Adrenal gland (tissue), 12 donors: ENCODE results near the gene FHOD3. TPM values are rescaled to one million over a fixed set of nuclear protein-coding genes. Genes with fewer than 3 reads are reported as not detected.
A peak's percentile ranks its signal among the peaks of the same experiment; 100 is the strongest.

ENCODE experiments used
- DNase-seq, 7 donors: peaks; one replicate each; pipeline ENCODE4 v3.0.0-alpha.2; 2019 to 2020
- H3K27ac ChIP-seq, 5 donors: fragments of 200-600 bp; sonication (generic) in 4 of 5; 1 replicate in 3 of 5; 2 replicates in 2 of 5; pipeline versions ENCODE4 v1.5.1 to v1.8.0; 2016 to 2020; ENCODE audit warnings: mild to moderate bottlenecking in 1 of 5
- H3K27me3 ChIP-seq: fragments of 200-600 bp; 2 replicates; pipeline ENCODE4 v1.8.0; 2021
- H3K36me3 ChIP-seq, 2 donors: fragments of 200-600 bp; replicated peaks in 1 of 2; 1 replicate in 1 of 2; 2 replicates in 1 of 2; pipeline versions ENCODE4 v1.5.1 to v1.8.0; 2018 to 2022
- H3K4me1 ChIP-seq, 2 donors: fragments of 200-600 bp; replicated peaks in 1 of 2; 1 replicate in 1 of 2; 2 replicates in 1 of 2; pipeline versions ENCODE4 v1.5.1 to v1.8.0; 2018 to 2021
- H3K4me3 ChIP-seq, 4 donors: fragments of 200-600 bp; sonication (generic) in 3 of 4; one replicate each; pipeline ENCODE4 v1.5.1; 2016 to 2018
- H3K9me3 ChIP-seq, 3 donors: fragments of 200-600 bp; sonication (generic) in 1 of 3; replicated peaks in 1 of 3; 1 replicate in 2 of 3; 2 replicates in 1 of 3; pipeline versions ENCODE4 v1.5.1 to v1.8.0; 2016 to 2021
- POLR2A ChIP-seq, 2 donors: fragments of 450-650 bp; IDR thresholded peaks; one replicate each; pipeline ENCODE4 v1.6.1; 2017; ENCODE audit warnings: antibody characterized with exemption in 2 of 2, mild to moderate bottlenecking in 2 of 2, moderate library complexity in 1 of 2
- whole genome bisulfite sequencing, 4 donors: extraction: QIAGEN DNeasy Blood & Tissue Kit in 2 of 4; methylation state at CpG; one replicate each; pipeline versions ENCODE4 v1.1.5 to v1.1.7; 2013 to 2017; 5-methylcytosine and 5-hydroxymethylcytosine counted together
- intact Hi-C, 2 donors: fragments of 100-400 bp; cut with DNase I; formaldehyde crosslinking; loops; one replicate each; pipeline versions ENCODE4 v1.14.1 to v1.15.0; 2022 to 2023
- polyA plus RNA-seq, 3 donors: library from polyadenylated mRNA; stranded (reverse); fragments of 200-250 nt in 2 of 3; fragments of 350-450 nt in 1 of 3; fragmentation: Illumina TruSeq in 1 of 3; extraction: RNeasy Lipid Tissue Mini Kit (QIAGEN cat#74804) in 1 of 3; gene quantifications; one replicate each; pipeline ENCODE4 v1.2.3, GENCODE V29; 2013 to 2014
- total RNA-seq, 9 donors: library from RNA; depleted of rRNA in 4 of 9; stranded (reverse); fragments of >200 nt in 4 of 9; fragments of 120-200 nt in 1 of 9; fragmentation: NEBNext Ultra II Directional in 1 of 9; extraction: Animal tissue kit (Norgen Biotek cat#: 25700) in 1 of 9; gene quantifications; one replicate each; pipeline versions ENCODE4 v1.1.0 to v1.2.4, GENCODE V29; 2013 to 2023
- TF ChIP-seq, protein P1 (sequence below), 6 experiments: fragments of 450-650 bp in 4 of 6; fragments of 200-600 bp in 2 of 6; sonication (generic) in 1 of 6; IDR thresholded peaks; 1 replicate in 5 of 6; 2 replicates in 1 of 6; pipeline versions ENCODE4 v1.5.1 to v1.8.0; 2016 to 2021; ENCODE audit warnings: antibody characterized with exemption in 6 of 6, mild to moderate bottlenecking in 2 of 6, moderate library complexity in 1 of 6
- donor health status: healthy with polysubstance abuse.
- donor health status: Bipolar disorder and iron deficiency.
- donor health status: DM: yes; HTN: yes; CAD: no.
- donor health status: DM: no; HTN: no; CAD: no.
- donor health status: DM: no; HTN: no; CAD: no.
- donor health status: DM: yes; HTN: yes; CAD: no.

The FHOD3 gene
- total and polyA plus RNA-seq, 12 donors = 17.5 to 87.9 (median 48.5) TPM

DNA sequence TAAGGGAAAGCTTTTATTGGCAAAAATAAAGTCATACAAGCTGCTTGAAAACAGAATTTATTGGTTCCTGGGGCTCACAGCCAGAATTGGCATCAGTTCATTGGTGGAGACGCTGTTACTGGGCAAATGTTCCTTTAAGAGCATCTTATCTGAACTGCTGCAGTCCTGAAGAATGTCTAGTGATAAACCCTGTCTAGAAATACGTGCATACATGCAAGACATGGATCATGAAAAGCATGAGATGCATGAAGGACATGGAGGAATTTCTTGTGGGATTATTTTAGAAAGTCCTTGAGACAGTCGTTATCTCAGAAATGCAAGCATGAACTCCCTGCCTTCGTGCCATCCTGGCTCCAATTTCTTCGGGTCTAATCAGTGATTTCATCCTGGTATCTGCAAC, 32.5 kb upstream of the FHOD3 start:
- DNase-seq = peak in 4 of 7 donors; percentile 21 to 49 (median 32)
- 25 to 29% (median 27%) methylated on average over 5 of the region's 5 CpGs for WGBS, 4 donors
- peaks cover 0 to 4% of the 10 kb centered on the region in 2 donors for H3K36me3 ChIP-seq
- intact Hi-C loops = loop anchor here in 1 of 2 donors (10.0 kb wide), 1 partner anchor 60 kb away; no protein-coding TSS in a partner anchor
- no peaks in the 10 kb centered on the region for H3K27me3 ChIP-seq
- H3K9me3 ChIP-seq = no peaks in the 10 kb centered on the region
- H3K4me1 ChIP-seq = peaks cover 0 to 8% of the 10 kb centered on the region in 2 donors
- no peak overlapping the region for H3K27ac ChIP-seq
- TF ChIP-seq, protein P1, sequence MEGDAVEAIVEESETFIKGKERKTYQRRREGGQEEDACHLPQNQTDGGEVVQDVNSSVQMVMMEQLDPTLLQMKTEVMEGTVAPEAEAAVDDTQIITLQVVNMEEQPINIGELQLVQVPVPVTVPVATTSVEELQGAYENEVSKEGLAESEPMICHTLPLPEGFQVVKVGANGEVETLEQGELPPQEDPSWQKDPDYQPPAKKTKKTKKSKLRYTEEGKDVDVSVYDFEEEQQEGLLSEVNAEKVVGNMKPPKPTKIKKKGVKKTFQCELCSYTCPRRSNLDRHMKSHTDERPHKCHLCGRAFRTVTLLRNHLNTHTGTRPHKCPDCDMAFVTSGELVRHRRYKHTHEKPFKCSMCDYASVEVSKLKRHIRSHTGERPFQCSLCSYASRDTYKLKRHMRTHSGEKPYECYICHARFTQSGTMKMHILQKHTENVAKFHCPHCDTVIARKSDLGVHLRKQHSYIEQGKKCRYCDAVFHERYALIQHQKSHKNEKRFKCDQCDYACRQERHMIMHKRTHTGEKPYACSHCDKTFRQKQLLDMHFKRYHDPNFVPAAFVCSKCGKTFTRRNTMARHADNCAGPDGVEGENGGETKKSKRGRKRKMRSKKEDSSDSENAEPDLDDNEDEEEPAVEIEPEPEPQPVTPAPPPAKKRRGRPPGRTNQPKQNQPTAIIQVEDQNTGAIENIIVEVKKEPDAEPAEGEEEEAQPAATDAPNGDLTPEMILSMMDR (IDR thresholded peaks at IDR 0.05) = no peak
- TF ChIP-seq POLR2A (IDR thresholded peaks at IDR 0.05) = no peak
- no peak overlapping the region for H3K4me3 ChIP-seq

DNA sequence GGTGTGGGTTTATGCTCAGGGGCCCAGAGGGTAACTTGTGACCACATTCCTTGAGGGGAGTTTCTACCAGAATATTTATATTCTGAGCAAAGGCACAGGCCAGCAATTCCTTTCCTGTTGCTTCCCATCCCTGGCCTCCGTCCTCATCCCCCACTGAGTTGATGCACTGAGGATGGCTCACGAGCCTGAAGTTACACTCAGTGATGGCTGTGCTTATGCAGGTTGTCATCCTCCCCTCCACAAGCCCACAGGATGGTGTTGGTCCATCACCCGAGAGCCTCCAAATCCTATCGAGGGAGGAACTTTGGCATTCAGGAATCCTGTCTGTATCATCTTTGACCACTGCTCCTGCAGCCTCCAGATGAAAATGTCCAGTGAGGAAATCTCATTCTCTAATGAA, 28.4 kb upstream of the FHOD3 start:
- intact Hi-C loops = loop anchor here in 1 of 2 donors (10.0 kb wide), 1 partner anchor 64 kb away; no protein-coding TSS in a partner anchor
- 89 to 100% (median 94%) methylated on average over 1 to 4 of the region's 4 CpGs for WGBS, 4 donors
- Histone ChIP-seq H3K9me3 (no peaks in the 10 kb centered on the region), H3K27me3 (no peaks in the 10 kb centered on the region), H3K4me1 (peaks cover 0 to 8% of the 10 kb centered on the region in 2 donors), H3K4me3 (no peak overlapping the region), H3K36me3 (peaks cover 0 to 4% of the 10 kb centered on the region in 2 donors), H3K27ac (no peak overlapping the region)
- TF ChIP-seq, protein P1 (IDR thresholded peaks at IDR 0.05) = no peak
- no peak for TF ChIP-seq POLR2A (IDR thresholded peaks at IDR 0.05)
- no peak for DNase-seq

DNA sequence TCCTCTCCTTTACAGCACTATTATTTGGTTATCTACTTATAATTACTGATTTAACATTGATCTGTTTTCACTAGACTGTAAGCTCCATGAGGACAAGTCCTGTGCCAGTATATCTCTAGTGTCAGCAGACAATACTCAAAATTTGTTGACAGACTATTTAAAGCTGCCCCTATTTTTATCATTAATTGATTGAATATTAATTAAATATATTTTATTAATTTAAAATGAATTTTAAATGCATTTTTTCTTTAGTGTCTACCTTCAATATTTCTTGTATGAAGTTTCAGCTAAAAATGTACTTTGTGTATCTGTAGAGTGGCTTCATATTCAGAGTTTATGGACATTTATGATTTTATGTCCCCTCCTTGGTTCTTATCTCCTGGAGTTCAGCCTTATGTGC, 26.4 kb upstream of the FHOD3 start:
- H3K27ac ChIP-seq = no peak overlapping the region
- no peaks in the 10 kb centered on the region for H3K27me3 ChIP-seq
- no peak overlapping the region for H3K4me3 ChIP-seq
- H3K36me3 ChIP-seq = peaks cover 0 to 4% of the 10 kb centered on the region in 2 donors
- no peaks in the 10 kb centered on the region for H3K9me3 ChIP-seq
- intact Hi-C loops = no loop called here
- TF ChIP-seq POLR2A (IDR thresholded peaks at IDR 0.05) = no peak
- TF ChIP-seq, protein P1 (IDR thresholded peaks at IDR 0.05) = no peak
- H3K4me1 ChIP-seq = no peaks in the 10 kb centered on the region
- no peak for DNase-seq

DNA sequence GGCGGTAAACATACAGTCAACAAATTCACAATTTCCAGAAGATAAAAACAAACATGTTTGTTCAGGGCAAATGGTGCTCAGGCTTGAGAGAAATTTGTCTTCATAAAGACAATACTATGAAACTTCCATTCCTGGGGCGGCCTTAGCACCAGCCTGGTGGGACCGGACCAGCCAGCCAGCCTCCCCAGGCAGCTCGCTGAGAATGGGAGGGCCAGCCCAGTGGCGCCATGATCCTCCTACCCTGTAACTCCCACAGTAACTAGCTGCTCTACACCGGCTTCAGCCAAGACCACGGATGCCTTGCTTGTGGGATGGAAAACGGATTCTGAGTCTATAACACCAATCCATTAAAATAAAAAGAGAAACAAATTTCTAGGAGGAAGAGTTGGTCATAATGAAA, 24.2 kb upstream of the FHOD3 start:
- H3K36me3 ChIP-seq = peaks cover 0 to 4% of the 10 kb centered on the region in 2 donors
- H3K27me3 ChIP-seq = no peaks in the 10 kb centered on the region
- no peaks in the 10 kb centered on the region for H3K4me1 ChIP-seq
- intact Hi-C loops = no loop called here
- no peak for DNase-seq
- H3K27ac ChIP-seq = no peak overlapping the region
- WGBS, 4 donors = 94 to 97% (median 96%) methylated on average over 8 of the region's 8 CpGs
- H3K4me3 ChIP-seq = no peak overlapping the region
- TF ChIP-seq, protein P1 (IDR thresholded peaks at IDR 0.05) = no peak
- no peak for TF ChIP-seq POLR2A (IDR thresholded peaks at IDR 0.05)
- H3K9me3 ChIP-seq = no peaks in the 10 kb centered on the region
